GM12872 (cell line): ENCODE results near the gene CCDC38.

Experiments used
- TF ChIP-seq, protein P1 (sequence below): IDR thresholded peaks from 3 replicates; pipeline ENCODE4 v1.5.1; 2011; ENCODE audit warnings: low read depth, mild to moderate bottlenecking, low read length, moderate library complexity; ENCODE audit not compliant: insufficient read depth

Gene CCDC38

DNA sequence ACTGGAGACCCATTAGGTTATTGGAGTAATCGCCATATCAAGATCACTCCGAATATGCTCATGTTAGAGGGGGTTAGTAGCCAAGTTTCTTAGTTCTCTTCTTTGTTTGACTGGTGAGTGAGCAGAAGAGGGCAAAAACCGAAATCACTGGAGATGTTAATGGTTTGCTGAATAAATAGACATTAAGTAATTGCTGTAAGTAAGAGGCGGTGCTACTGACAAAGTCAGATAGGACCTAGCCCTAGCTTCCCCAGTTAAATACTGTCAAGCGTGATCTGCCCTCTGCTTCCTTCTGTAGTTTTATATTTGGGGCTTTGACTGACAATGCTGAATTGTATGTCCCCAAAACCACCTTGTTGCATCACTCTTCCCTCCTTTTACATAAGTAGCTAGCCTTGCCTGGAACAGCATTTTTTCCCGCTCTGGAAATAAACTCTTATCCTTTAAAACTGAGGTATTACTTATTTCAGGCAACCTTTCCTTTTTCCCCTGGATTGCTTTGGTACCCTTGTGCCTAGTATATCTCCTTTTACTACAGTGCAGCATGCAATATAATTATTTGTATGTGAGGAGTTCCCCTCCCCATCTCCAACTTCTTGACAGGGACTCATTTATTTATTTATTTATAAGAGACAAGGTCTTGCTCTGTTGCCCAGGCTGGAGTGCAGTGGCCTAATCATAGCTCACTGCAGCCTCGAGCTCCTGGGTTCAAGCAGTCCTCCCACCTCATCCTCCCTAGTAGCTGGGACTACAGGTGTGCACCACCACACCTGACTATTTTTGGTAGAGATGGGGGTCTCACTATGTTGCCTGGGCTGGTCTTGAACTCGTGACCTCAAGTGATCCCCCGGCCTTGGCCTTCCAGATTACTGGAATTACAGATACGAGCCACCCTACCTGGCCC is 82.2 kb downstream of the CCDC38 start:
- TF ChIP-seq, protein P1, sequence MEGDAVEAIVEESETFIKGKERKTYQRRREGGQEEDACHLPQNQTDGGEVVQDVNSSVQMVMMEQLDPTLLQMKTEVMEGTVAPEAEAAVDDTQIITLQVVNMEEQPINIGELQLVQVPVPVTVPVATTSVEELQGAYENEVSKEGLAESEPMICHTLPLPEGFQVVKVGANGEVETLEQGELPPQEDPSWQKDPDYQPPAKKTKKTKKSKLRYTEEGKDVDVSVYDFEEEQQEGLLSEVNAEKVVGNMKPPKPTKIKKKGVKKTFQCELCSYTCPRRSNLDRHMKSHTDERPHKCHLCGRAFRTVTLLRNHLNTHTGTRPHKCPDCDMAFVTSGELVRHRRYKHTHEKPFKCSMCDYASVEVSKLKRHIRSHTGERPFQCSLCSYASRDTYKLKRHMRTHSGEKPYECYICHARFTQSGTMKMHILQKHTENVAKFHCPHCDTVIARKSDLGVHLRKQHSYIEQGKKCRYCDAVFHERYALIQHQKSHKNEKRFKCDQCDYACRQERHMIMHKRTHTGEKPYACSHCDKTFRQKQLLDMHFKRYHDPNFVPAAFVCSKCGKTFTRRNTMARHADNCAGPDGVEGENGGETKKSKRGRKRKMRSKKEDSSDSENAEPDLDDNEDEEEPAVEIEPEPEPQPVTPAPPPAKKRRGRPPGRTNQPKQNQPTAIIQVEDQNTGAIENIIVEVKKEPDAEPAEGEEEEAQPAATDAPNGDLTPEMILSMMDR = no peak

DNA sequence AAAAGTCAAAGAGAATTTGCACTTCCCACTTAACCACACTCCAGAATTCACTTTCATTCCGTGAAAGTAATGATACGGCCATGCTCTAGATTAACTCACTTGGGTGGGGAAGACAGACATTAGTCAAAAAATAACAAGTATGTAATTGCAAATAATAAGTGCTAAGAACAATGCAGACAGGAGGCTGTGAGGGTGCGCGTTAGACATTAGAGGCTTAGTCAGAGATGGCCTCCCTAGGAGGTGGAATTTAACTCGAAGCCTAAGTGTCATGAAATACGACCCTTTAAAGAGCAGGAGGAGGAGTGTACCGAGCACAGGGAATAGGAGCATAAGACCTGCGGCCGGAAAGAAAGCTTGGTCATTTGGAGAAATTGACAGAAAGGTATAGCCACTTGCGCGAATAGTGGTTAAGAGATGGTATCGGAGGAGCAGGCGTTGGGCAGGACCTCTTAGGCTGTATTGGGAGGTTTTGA is 83.0 kb downstream of the CCDC38 start:
- TF ChIP-seq, protein P1 = no peak

DNA sequence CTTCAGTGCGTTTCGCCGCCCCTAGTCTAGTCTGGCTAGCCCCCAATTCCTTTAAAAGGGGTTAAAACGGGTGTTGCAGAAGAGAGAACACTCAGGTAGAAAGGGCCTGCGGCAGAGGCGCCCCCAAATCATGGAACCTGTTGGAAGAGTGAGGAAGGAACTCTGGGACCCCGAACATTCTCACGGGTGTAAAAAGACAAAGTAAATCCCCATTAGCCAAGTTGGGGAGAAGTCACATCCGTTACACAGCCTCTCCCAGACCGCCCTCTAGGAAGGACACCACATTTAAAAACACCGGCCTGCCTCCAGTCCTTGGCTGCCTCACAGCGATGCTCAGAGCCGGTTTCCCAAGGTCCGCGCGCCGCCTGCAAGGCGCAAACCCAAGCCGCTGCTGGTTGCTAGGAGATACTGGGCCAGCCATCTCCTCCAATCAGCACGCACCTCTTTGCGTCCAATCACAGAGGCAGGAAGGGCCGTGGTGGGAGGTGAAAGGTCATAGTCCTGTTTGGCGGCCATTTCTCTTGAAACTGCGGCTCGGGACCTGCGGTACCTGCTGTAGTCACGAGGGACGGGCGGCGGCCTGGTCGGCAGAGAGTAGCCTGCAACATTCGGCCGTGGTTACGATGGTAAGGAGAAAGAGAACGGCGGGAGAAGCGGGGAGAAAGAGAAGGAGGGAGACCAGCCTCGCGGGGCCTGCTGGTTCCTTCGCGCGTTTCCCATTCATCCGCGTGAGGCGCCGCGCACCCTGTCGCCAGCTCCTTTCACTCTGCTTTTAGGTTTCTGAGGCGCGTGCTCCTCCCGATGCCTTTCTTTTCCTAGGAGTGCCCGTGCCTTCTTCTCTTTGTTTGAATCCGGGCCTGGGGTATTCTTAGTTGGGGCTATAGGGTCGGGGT is 83.7 kb downstream of the CCDC38 start, which contains the start of gene SNRPF:
Gene SNRPF (plus strand): TSS at position 502 of the 893 bp plus-strand sequence. CDS start 122 bp downstream, at position 624.
- TF ChIP-seq, protein P1 = peak; percentile 34; the same call in 1 of the 3 replicates

DNA sequence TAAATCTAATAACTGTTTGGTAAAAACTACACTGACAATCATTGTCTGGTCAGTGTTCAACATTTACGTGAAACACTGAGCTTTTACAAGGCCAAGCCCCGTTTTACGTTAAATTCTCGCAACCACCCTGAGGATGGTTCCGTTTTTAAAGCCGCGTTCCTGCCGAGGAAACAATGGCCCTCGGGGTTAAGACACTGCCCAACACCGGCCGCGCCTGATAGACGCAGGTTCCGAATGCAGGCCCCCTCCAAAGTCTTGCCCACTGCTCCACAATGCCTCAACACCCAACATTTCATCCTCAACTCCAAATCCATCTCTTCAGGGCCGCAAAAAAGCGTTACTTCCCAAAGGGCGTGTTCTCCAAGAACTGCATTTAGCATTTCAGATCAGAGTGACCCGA is 84.6 kb downstream of the CCDC38 start:
- TF ChIP-seq, protein P1 = no peak

DNA sequence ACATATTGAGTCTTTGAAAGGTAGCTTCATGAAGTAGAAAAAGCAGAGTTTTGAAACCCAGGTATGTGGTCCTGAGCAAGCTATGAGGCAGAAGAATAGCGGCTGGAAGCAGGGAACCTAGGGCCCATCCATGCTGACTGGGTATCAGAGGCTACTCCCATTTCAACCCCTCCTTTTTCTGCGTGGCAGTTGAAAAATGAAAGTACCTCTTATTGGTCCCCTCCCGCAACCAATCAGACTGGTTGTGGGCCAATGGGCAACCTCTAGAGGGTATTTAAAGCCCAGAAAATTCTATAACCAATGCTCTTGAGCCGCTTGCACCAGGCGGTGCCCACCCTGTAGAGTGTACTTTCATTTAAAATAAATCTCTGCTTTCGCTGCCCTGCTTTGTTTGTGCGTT is 85.3 kb downstream of the CCDC38 start:
- TF ChIP-seq, protein P1 = no peak

DNA sequence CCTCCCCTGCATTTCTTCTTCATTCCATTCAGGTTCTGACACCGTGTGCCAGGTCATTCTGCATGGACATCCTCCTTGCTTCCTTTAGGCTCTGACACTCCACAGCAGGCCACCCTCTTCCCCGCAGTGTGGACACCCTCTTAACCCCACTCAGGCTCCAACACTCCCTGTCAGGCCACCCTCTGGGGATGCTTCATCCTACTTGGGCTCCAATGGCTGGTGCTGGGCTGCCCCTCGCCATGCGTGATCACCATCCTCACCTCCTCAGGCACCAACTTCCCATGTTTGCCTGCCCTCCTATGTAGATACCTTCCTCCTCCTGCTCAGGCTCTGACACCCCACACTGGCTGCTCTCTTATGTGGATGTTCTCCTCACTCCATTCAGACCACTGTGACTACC is 90.3 kb downstream of the CCDC38 start:
- TF ChIP-seq, protein P1 = no peak

DNA sequence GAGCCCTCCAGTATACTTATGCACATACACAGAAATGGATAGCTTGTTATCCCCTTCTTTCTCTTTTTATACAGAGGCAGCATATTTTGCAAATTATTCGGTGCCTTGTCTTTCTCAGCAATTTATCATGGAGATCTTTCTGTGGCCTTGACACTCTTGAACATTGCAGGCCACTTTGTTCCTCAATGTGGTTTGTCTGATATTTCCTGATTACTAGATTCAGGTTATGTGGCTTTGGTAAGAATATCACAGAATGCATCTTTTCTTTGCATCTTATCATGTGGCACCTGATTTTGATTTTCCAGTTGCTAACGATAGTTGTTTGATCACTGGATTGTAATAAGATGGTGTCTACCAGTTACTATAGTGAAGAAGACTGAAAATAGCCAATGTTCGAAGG is 90.8 kb downstream of the CCDC38 start:
- TF ChIP-seq, protein P1 = no peak
